Epidermal melanocyte (primary cell): ENCODE results near the gene HOXA9.

Experiments used
- DNase-seq: peaks from one replicate; pipeline ENCODE4 v3.0.0; 2011; ENCODE audit warnings: low spot score; ENCODE audit not compliant: insufficient read length

The HOXA9 gene

GRCh38 chr7:27165996-27166530 lies 726 bp upstream of the HOXA9 start:
- DNase-seq = no peak

- DNase-seq = no peak
Observed at GRCh38 chr7:27164367-27165088, 809 bp downstream of the HOXA9 start.

GRCh38 chr7:27164045-27164366 lies 1.3 kb downstream of the HOXA9 start:
- DNase-seq = no peak

- DNase-seq = no peak
Observed at GRCh38 chr7:27163288-27164044, 1.9 kb downstream of the HOXA9 start.

GRCh38 chr7:27162561-27163287 lies 2.6 kb downstream of the HOXA9 start:
- DNase-seq = no peak

GRCh38 chr7:27161721-27162560 lies 3.4 kb downstream of the HOXA9 start:
- no peak for DNase-seq

GRCh38 chr7:27161214-27161720 lies 4.1 kb downstream of the HOXA9 start:
- no peak for DNase-seq

- DNase-seq = peak; percentile 89
Observed at GRCh38 chr7:27160546-27161213, 4.7 kb downstream of the HOXA9 start.

- DNase-seq = no peak
Observed at GRCh38 chr7:27160145-27160545, 5.2 kb downstream of the HOXA9 start.

- no peak for DNase-seq
Observed at GRCh38 chr7:27159266-27160144, 5.8 kb downstream of the HOXA9 start.

GRCh38 chr7:27158436-27159265 lies 6.7 kb downstream of the HOXA9 start:
- DNase-seq = no peak

- DNase-seq = no peak
Observed at GRCh38 chr7:27157702-27158431, 7.5 kb downstream of the HOXA9 start.

GRCh38 chr7:27156916-27157701 lies 8.2 kb downstream of the HOXA9 start:
- no peak for DNase-seq

- DNase-seq = peak; percentile 89
Observed at GRCh38 chr7:27156508-27156898, 8.8 kb downstream of the HOXA9 start, which contains the start of gene HOXA7. HOXA7 (minus strand) TSS chr7:27156675; CDS start chr7:27156545, 130 bp downstream.

- no peak for DNase-seq
Observed at GRCh38 chr7:27155816-27156507, 9.4 kb downstream of the HOXA9 start.
